GM06990 (cell line): ENCODE measurements around the gene SH3TC1.

Source experiments
- DNase-seq: peaks from one replicate; pipeline ENCODE4 v3.0.0-alpha.2; 2011; ENCODE audit not compliant: insufficient read length; ENCODE audit errors: extremely low read depth
- H3K27me3 ChIP-seq: replicated peaks from 2 replicates; pipeline ENCODE4 v1.6.0; 2011; ENCODE audit warnings: low read length; ENCODE audit not compliant: control insufficient read depth, insufficient read depth
- H3K36me3 ChIP-seq: 2 replicates; pipeline ENCODE4 v1.5.1; 2011; ENCODE audit warnings: low read length; ENCODE audit not compliant: control insufficient read depth, insufficient read depth
- H3K4me3 ChIP-seq: replicated peaks from 2 replicates; pipeline ENCODE4 v1.5.1; 2011; ENCODE audit warnings: low read depth, mild to moderate bottlenecking, control low read depth, low read length
- TF ChIP-seq, protein P1 (sequence below): IDR thresholded peaks from 2 replicates; pipeline ENCODE4 v1.5.1; 2011; ENCODE audit warnings: low read length, control low read depth, mild to moderate bottlenecking, inconsistent platforms; ENCODE audit not compliant: insufficient read depth, poor library complexity, severe bottlenecking

SH3TC1 gene

DNA sequence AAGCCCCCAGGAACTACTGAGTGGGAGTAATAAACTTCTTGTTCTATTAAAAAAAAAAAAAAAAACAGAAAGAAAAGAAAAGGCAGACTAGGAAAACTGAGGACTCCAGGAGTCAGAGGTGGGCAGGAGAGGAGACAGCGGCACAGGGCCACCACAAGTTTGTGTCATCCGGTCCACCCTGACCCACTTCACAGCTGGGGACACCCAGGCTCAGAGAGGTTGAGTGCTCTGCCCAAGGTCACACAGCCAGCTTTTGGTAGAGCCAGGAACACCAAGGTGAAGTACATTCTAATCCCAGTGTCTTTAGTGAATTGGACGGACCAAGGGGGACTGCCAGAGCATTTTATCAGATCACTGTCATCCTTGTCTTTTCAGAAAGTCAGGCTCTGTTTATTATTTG, 24.1 kb upstream of the SH3TC1 start:
- Histone ChIP-seq H3K36me3 (no peaks in the 10 kb centered on the region), H3K4me3 (no peak overlapping the region), H3K27me3 (no peaks in the 10 kb centered on the region)
- TF ChIP-seq, protein P1, sequence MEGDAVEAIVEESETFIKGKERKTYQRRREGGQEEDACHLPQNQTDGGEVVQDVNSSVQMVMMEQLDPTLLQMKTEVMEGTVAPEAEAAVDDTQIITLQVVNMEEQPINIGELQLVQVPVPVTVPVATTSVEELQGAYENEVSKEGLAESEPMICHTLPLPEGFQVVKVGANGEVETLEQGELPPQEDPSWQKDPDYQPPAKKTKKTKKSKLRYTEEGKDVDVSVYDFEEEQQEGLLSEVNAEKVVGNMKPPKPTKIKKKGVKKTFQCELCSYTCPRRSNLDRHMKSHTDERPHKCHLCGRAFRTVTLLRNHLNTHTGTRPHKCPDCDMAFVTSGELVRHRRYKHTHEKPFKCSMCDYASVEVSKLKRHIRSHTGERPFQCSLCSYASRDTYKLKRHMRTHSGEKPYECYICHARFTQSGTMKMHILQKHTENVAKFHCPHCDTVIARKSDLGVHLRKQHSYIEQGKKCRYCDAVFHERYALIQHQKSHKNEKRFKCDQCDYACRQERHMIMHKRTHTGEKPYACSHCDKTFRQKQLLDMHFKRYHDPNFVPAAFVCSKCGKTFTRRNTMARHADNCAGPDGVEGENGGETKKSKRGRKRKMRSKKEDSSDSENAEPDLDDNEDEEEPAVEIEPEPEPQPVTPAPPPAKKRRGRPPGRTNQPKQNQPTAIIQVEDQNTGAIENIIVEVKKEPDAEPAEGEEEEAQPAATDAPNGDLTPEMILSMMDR: no peak
- DNase-seq: no peak

DNA sequence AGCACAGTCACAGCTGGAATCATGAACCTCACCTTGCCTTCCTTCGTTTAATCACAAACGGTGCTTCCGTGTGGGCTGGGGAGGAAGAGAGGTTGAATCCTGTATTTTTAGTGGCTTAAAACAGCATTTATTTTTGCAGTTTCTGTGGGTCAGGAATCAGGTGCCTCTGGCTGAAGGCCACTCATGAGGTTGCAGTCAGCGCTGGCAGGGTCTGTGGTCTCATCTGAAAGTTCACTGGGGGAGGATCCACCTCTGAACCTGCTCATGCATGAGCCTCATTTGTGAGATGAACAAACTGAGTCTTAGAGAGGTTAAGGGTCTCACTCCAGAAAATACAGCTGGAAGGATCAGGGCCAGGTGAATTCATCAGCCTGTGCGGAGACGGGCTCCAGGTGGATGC, 23.4 kb upstream of the SH3TC1 start:
- TF ChIP-seq, protein P1: no peak
- Histone ChIP-seq H3K27me3 (no peaks in the 10 kb centered on the region), H3K4me3 (no peak overlapping the region), H3K36me3 (no peaks in the 10 kb centered on the region)
- DNase-seq: no peak

DNA sequence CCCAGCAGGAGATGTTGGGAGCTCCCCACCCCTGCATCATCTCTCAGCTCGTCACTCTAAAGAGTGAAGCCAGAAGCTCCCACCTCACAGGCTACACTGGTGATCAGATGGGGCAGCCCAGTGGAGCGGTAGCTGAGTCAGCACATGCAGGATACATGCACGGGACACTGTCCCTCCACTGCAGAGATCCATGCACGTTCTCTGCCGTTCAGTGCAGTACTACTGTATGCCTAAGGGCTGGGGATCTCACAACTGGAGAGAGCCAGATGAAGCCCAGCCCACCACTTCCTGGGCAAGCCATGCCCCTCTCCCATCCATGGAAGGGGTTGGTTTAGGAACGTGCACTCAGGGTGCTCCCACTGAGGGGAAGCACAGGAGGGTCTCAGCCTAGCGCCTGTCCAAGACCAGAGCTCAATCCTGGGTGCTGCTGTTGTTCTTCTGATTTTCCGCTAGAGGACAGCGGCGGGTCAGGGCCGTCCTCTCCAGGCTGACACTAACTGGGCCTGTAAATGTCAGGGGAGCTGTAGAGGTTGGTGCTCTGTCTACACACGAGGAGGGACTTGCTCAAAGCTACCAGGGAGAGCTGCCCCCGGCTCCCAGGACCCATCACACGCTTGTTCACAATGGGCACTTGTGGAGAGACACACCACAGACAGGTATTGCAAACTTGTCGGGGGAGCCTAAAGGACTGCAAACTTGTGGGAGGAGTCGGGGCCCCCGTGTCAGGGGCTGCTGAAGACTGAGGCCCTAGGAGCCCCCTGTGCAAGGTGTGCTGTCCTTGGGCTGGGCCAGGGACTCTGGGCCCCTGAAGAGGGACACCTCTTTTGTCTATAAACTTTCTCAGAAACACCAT, 22.3 kb upstream of the SH3TC1 start:
- no peaks in the 10 kb centered on the region for H3K27me3 ChIP-seq
- DNase-seq: no peak

DNA sequence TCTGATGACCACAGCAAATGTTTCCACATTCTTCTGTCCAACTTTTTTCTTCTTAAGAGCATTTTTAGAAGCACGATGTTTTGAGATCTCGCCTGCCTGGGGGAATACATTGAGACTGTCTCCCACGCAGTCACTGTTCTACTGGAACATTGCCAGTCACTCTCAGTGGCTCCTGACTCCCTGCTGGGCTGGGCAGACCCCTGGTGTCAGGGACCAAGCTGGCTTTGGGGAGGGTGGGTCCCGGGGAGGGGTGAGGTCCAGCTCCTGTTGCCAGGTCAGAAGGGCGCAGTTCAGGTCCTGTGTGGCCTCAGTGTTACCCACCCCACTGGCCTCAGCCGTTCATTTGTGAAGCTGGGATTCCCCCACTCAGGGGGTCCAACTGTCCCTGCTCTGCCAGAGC, 21.5 kb upstream of the SH3TC1 start:
- TF ChIP-seq, protein P1: no peak
- no peaks in the 10 kb centered on the region for H3K36me3 ChIP-seq
- H3K4me3 ChIP-seq: no peak overlapping the region
- no peaks in the 10 kb centered on the region for H3K27me3 ChIP-seq
- no peak for DNase-seq

More for the DNA sequence above, 22.3 kb upstream of the SH3TC1 start:
- Histone ChIP-seq H3K4me3 (no peak overlapping the region), H3K36me3 (no peaks in the 10 kb centered on the region)
- TF ChIP-seq, protein P1: peak; percentile 94

DNA sequence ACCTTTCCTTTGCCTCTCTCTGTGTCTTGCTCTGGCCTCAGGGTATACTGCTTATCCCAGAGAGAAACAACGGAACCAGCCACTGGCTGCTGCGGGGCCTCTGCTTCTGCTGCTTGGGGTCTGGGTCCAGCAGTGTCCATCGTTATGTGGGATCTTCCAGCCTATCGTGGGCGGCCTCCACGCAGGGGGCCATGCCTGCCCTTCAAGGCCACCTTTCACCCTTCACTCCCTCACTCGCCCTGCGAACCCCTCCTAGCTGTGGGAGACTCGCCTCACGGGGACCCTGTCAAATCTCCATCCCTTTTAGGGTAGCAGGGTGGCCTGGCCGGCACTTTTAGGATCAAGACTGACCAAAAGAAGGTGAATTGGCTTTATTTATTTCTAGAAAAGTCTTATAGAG, 21.1 kb upstream of the SH3TC1 start:
- Histone ChIP-seq H3K36me3 (no peaks in the 10 kb centered on the region), H3K27me3 (no peaks in the 10 kb centered on the region), H3K4me3 (no peak overlapping the region)
- TF ChIP-seq, protein P1: no peak
- DNase-seq: no peak
